T-helper 2 cell treated with Interferon-gamma antibody and Interleukin-4, amounts not matched to agents 5 μg/mL and 100 μg/mL, for 36 hours (primary cell): Measurements from ENCODE around the gene TANC1.

Source experiments
- DNase-seq: peaks from one replicate; pipeline ENCODE4 v3.0.0; 2021; ENCODE audit warnings: low spot score
- H3K27ac Mint-ChIP-seq: one replicate; pipeline ENCODE4 v1.8.0; 2021; ENCODE audit warnings: mild to moderate bottlenecking, mixed read lengths
- H3K27me3 Mint-ChIP-seq: one replicate; pipeline ENCODE4 v1.8.0; 2021; ENCODE audit warnings: low read depth, mixed read lengths
- H3K36me3 Mint-ChIP-seq: one replicate; pipeline ENCODE4 v1.8.0; 2021; ENCODE audit warnings: low read depth, mixed read lengths
- H3K4me1 Mint-ChIP-seq: one replicate; pipeline ENCODE4 v1.8.0; 2021; ENCODE audit warnings: low read depth, mixed read lengths
- H3K4me3 Mint-ChIP-seq: one replicate; pipeline ENCODE4 v1.8.0; 2022; ENCODE audit warnings: mild to moderate bottlenecking, moderate library complexity, mixed read lengths
- H3K9me3 Mint-ChIP-seq: one replicate; pipeline ENCODE4 v1.8.0; 2021; ENCODE audit warnings: mixed read lengths

The TANC1 gene

DNA sequence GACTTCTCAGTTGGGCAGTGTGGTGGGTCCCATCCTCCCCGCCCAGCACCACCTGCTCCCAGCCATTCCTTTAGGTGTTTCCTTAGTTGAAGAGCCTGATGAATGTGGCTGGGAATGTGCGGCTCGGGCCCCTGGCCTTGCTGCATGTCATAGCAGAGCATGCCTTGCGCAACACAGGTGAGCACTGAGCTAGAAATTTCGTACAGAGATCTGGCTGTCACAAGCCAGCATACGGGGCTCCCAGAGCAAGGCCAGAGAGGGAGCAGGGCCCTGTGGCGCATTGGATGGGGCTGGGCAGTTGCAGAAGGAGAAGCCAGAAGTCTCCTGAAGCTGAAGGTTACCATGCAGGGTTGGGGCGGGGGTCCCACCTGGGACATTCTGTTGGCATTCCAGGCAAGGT, 188.4 kb downstream of the TANC1 start:
- H3K27me3 Mint-ChIP-seq: no peaks in the 10 kb centered on the region
- no peaks in the 10 kb centered on the region for H3K9me3 Mint-ChIP-seq
- DNase-seq: no peak

DNA sequence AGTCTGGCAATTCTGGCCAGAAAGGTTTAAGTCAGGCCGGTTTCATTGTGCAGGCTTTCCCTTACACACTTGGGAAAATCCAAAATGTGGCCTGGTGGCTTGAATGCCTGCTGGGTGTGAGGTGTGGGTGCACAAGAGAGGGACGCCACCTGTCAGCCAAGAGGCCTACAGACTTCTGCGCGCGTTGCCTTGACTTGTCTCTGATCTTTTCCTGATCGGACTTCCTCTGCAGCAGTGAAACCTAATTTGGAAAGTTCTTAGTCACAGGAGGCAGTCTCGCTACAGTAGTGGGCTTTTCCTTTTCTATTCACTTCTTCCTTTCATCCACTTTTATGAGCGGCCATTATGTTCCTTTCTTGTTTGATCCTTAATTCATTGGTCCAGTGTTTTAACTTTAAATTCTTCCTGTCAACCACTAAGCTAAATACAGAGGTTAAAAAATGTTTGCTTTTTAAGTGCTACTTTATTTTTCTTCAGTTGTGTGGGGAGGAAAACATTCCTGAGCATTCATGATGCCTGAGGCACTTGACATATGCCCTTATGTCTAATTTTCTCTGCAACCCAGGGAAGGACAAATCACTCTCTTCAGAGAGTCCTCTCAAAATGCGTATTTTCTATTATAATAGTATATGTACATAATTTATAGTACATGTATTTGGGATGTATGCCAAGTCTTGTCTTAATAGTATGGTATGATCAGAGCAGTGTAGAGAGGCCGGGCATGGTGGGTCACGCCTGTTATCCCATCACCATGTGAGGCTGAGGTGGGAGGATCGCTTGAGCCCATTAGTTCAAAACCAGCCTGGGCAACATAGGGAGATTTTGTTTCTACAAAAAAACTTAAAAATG, 189.1 kb downstream of the TANC1 start:
- peaks cover 11% of the 10 kb centered on the region for H3K4me1 Mint-ChIP-seq
- H3K27me3 Mint-ChIP-seq: no peaks in the 10 kb centered on the region
- DNase-seq: no peak
- H3K9me3 Mint-ChIP-seq: no peaks in the 10 kb centered on the region
- no peaks in the 10 kb centered on the region for H3K36me3 Mint-ChIP-seq
- no peak overlapping the region for H3K27ac Mint-ChIP-seq
- no peak overlapping the region for H3K4me3 Mint-ChIP-seq

More for the DNA sequence above, 188.4 kb downstream of the TANC1 start:
- H3K27ac Mint-ChIP-seq: no peak overlapping the region
- H3K4me3 Mint-ChIP-seq: no peak overlapping the region
- H3K36me3 Mint-ChIP-seq: no peaks in the 10 kb centered on the region
- H3K4me1 Mint-ChIP-seq: peaks cover 11% of the 10 kb centered on the region

DNA sequence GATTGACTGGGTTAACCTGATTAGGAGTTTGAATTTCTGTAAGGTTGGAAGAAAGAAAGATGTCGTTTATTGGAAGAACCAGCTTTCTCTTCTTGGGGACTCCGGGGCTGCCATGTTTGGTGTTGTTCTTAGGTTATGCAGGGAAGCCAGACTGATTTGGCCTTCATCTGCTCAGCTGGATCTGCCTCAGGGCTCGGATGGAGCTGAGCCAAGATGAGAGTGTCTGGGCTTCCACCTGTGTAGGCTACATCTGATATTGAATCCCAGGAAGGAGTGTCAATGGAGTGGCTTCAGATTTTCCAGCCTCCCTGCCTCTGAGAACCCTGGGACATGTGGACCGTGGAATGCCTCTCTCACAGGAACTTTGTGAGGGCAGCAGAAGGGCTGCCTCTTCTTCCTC, 192.0 kb downstream of the TANC1 start:
- no peak overlapping the region for H3K4me3 Mint-ChIP-seq
- no peak overlapping the region for H3K27ac Mint-ChIP-seq
- no peak for DNase-seq
- H3K36me3 Mint-ChIP-seq: no peaks in the 10 kb centered on the region
- H3K4me1 Mint-ChIP-seq: peaks cover 5% of the 10 kb centered on the region
- no peaks in the 10 kb centered on the region for H3K27me3 Mint-ChIP-seq
- H3K9me3 Mint-ChIP-seq: no peaks in the 10 kb centered on the region

DNA sequence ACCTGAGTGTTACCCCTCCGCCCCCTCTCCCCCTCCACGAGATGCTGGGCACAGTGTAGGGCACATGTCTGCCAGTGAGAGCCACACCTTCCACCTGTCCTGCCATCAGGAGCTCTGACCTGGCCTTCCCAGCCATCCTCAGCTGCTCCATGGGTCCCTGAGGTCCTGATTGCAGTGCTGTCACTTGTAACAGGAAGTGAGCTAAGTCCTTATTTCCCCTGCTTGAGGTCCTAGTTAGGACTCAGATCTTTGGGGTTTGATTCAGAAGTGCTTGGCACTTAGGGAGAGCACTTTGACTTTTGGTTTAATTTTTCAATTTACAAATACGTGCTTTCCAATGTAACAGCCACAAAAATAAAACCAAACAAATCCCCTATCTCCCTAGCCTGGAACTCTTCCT, 192.5 kb downstream of the TANC1 start:
- no peaks in the 10 kb centered on the region for H3K36me3 Mint-ChIP-seq
- no peak overlapping the region for H3K4me3 Mint-ChIP-seq
- peaks cover 5% of the 10 kb centered on the region for H3K4me1 Mint-ChIP-seq
- no peaks in the 10 kb centered on the region for H3K27me3 Mint-ChIP-seq
- H3K27ac Mint-ChIP-seq: no peak overlapping the region
- DNase-seq: no peak
- no peaks in the 10 kb centered on the region for H3K9me3 Mint-ChIP-seq

DNA sequence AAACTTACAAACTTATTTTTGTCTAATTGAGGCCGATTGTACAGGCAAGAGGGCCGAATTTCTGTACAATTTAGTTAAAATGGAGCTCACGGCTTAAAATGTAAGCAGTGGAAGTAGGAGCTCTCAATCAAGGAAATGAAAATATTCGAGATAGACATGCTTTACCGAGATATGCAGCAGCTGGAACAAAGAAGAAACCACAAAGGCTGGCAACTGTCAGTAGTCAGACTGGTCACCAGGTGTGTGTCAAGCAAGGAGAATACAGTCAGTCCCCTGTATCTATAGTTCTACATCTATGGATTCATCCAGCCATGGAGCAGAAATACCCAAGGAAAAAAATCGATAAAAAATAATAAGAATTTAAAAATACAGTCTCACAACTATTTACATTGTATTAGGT, 195.5 kb downstream of the TANC1 start:
- no peak for DNase-seq
- no peaks in the 10 kb centered on the region for H3K36me3 Mint-ChIP-seq
- H3K4me1 Mint-ChIP-seq: no peaks in the 10 kb centered on the region
- no peaks in the 10 kb centered on the region for H3K27me3 Mint-ChIP-seq
- no peak overlapping the region for H3K4me3 Mint-ChIP-seq
- H3K9me3 Mint-ChIP-seq: no peaks in the 10 kb centered on the region
- H3K27ac Mint-ChIP-seq: no peak overlapping the region

DNA sequence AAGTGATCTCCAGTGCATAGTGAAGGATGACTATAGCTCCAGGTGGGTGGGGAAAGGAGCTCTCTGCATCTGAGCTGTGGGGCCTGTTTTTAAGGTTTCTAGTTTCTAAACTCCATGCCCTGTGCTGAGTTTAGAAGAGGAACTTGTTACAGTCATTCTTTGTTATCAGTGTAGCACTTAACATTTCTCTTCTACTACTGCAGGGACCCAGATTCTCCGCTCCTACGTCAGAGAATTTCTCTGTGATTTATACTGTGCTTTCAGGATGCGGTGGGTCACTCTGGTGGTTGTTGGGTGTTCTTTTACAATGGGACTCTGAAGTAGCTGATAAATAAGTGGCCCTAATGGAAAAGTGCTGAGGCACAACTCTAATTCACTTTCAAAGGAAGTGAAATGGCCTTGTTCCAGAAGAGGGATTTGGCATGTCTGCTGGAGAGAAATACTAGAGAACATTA, 196.0 kb downstream of the TANC1 start:
- Mint-ChIP-seq H3K9me3 (no peaks in the 10 kb centered on the region), H3K27me3 (no peaks in the 10 kb centered on the region), H3K4me1 (no peaks in the 10 kb centered on the region), H3K36me3 (no peaks in the 10 kb centered on the region), H3K27ac (no peak overlapping the region), H3K4me3 (no peak overlapping the region)
- DNase-seq: no peak

DNA sequence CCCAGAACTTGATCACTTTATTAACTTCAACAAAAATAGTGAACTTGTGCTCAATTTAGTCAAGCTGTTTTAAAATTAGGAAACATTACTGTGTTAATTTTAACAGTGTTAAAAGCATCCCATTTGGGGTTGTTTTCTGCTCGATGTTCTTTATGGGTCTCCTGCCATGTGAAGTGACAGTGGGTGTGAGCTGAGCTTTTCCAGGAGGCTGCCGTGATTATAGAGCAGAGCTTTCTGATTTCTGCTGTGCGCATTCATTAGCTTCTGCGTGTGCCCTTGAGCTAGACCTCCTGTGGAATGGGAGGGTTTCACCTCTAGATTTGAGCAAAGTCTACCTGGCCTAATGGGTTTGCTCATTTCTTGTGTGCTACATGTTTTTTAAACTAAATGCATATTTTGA, 196.6 kb downstream of the TANC1 start:
- Mint-ChIP-seq H3K4me3 (no peak overlapping the region), H3K36me3 (no peaks in the 10 kb centered on the region), H3K27ac (no peak overlapping the region), H3K27me3 (no peaks in the 10 kb centered on the region), H3K9me3 (no peaks in the 10 kb centered on the region), H3K4me1 (no peaks in the 10 kb centered on the region)
- no peak for DNase-seq

DNA sequence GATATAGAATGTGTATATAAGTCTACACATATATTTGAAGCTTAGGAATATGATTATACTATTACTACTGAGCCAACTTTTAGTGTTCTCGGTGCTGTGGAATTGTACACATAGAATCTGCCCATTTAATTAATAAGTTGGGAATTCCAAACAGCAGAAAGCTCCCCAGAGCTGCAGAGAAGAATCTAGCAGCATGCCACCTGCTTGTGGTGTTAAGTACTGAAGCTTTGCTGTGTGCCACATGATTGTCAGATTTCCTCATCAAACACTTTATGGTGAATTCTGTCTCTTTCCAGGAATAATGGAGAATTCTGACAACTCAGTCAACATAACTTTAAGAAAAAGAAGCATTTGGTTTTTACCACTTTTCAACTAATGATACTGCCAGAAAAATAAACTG, 200.3 kb downstream of the TANC1 start:
- no peak for DNase-seq
- H3K27ac Mint-ChIP-seq: no peak overlapping the region

DNA sequence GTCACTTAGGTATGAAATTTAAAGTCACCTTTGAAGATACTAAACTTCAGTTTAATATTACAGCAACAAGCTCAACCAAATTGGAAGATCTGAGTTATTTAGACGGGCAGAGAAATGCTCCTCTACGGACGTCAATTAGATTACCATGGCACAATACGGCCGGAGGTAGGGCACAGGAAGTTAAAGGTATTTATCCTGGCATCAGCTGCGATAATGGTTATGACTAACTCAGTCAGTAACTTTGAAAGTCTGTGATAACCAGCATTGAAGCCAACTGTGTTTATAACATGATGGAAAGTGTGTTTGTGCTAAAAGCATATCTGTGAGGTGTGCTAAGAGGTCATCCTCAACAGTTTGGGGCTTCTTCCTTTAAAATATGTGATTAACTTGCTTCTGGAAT, 200.7 kb downstream of the TANC1 start:
- Mint-ChIP-seq H3K27me3 (no peaks in the 10 kb centered on the region), H3K4me1 (no peaks in the 10 kb centered on the region), H3K9me3 (no peaks in the 10 kb centered on the region), H3K4me3 (no peak overlapping the region), H3K27ac (no peak overlapping the region), H3K36me3 (no peaks in the 10 kb centered on the region)
- no peak for DNase-seq

More for the DNA sequence above, 200.3 kb downstream of the TANC1 start:
- Mint-ChIP-seq H3K4me3 (no peak overlapping the region), H3K27me3 (no peaks in the 10 kb centered on the region), H3K9me3 (no peaks in the 10 kb centered on the region), H3K36me3 (no peaks in the 10 kb centered on the region), H3K4me1 (no peaks in the 10 kb centered on the region)

DNA sequence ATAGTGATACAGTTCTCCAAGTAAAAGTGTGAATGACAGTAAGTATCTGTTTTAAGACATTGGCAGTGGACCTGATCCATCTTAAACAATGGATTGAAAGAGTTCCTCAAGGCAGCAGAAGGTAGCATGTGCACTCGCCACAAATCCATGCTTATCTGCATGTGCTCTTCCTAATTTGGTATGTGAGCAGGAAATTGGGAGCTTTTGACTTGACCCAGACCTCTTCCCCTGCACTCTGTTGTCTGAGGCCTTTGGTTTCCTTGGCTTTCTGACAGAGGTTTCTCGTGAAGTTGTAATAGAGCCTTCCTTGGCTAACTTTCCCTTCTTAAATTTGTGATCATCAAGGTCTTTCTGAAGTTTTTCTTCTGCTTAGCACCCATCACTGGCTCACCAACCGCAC, 204.0 kb downstream of the TANC1 start:
- no peak overlapping the region for H3K27ac Mint-ChIP-seq

DNA sequence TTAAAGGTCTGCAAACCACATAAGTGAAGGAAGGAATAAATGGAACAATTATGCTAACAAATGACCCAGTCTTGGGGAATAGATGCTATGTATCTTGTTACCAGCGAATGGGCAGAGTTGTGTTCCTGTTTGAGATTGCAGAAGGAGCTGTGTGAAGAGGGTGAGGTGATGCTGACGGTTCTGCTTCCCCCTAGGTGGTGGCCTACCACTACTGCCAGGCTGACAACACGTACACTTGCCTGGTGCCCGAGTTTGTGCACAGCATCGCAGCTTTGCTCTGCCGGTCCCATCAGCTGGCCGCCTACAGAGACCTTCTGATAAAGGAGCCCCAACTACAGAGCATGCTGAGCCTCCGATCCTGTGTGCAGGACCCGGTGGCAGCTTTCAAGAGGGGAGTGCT, 206.3 kb downstream of the TANC1 start:
- Mint-ChIP-seq H3K4me3 (no peak overlapping the region), H3K27ac (no peak overlapping the region), H3K36me3 (no peaks in the 10 kb centered on the region), H3K4me1 (no peaks in the 10 kb centered on the region), H3K27me3 (no peaks in the 10 kb centered on the region), H3K9me3 (no peaks in the 10 kb centered on the region)
- DNase-seq: no peak

More for the DNA sequence above, 204.0 kb downstream of the TANC1 start:
- Mint-ChIP-seq H3K4me1 (no peaks in the 10 kb centered on the region), H3K36me3 (no peaks in the 10 kb centered on the region), H3K4me3 (no peak overlapping the region), H3K27me3 (no peaks in the 10 kb centered on the region), H3K9me3 (no peaks in the 10 kb centered on the region)
- no peak for DNase-seq

DNA sequence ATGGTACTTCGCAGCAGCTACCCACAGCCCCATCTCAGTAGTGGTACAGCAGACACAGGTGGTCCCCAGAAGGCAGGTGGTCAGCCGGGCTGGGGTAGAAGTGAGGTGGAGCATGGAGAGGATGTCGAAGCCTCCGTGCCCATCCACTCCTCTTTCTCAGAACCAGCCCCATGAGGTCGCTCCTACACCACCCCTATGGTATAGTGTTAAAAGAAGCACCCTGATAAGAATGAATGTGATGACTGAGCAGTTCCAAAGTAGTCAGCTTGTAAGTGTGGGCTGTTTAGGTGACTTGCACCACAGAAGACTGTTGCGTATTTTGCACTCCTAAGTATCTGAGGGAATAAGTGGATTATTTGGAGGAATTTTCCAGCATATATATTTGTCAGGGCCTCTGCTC, 206.7 kb downstream of the TANC1 start:
- no peak overlapping the region for H3K27ac Mint-ChIP-seq
- H3K9me3 Mint-ChIP-seq: no peaks in the 10 kb centered on the region
- no peaks in the 10 kb centered on the region for H3K27me3 Mint-ChIP-seq
- H3K36me3 Mint-ChIP-seq: no peaks in the 10 kb centered on the region
- no peak overlapping the region for H3K4me3 Mint-ChIP-seq
- no peak for DNase-seq
- no peaks in the 10 kb centered on the region for H3K4me1 Mint-ChIP-seq

DNA sequence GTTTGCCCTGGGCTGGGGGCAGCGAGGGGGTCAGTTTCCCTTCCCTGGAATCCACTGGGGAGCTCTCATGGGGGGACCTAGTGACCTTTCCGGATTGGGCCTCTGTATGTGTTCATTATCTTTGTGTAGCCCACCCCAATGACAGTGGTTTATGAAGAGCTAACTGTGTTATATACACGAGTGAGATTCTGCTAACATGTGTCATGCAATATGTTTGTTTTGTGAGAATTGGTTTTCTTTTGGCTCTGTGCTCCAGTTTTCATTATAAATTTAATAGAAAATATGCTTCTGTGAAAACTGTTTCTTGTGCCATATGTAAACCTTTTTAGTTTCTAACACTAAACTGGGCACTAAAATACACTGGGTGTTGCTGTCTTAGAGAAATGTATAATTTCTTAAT, 207.5 kb downstream of the TANC1 start:
- Mint-ChIP-seq H3K27me3 (no peaks in the 10 kb centered on the region), H3K9me3 (no peaks in the 10 kb centered on the region), H3K36me3 (no peaks in the 10 kb centered on the region)

DNA sequence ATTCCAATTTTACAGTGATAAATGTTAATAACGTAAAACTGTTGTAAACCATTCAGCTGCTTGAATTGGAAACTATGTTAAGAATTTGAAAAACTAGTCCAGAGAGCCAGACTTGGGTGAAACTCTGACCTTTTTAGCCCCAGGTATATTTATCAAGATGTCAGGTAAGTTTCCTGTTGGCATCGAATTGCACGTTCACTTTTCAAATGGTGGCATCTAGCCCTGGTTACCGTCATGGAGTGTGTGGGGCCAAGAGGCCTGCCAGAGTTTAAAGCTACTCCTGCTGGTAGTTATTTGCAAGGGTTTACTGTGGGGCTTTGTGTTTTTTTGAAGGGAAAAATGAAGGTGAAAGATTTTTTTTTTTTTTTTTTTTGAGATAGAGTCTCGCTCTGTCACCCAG, 208.1 kb downstream of the TANC1 start:
- Mint-ChIP-seq H3K9me3 (no peaks in the 10 kb centered on the region), H3K27me3 (no peaks in the 10 kb centered on the region), H3K36me3 (no peaks in the 10 kb centered on the region), H3K4me1 (no peaks in the 10 kb centered on the region), H3K4me3 (no peak overlapping the region), H3K27ac (no peak overlapping the region)
- no peak for DNase-seq

More for the DNA sequence above, 207.5 kb downstream of the TANC1 start:
- Mint-ChIP-seq H3K27ac (no peak overlapping the region), H3K4me3 (no peak overlapping the region), H3K4me1 (no peaks in the 10 kb centered on the region)
- DNase-seq: no peak

DNA sequence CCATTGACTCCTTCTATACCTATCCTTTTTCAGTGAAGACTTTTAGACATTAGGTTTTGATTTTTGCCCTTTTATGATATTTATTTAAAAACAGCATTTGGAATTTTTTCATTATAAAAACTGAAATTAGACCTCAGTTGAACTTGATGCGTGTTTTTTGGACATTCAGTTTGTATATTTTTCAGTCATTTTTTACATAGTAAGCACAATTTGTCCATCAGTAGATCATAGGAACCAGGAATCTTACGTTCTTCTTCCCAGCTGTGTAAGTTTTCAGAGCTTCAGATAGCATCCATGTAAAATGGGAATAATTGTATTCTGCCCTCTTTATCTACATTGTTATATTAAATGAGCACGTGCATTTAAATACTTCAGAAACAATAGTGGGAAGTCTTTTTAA, 208.9 kb downstream of the TANC1 start:
- no peak overlapping the region for H3K4me3 Mint-ChIP-seq
- H3K9me3 Mint-ChIP-seq: no peaks in the 10 kb centered on the region
- no peak for DNase-seq
- H3K27me3 Mint-ChIP-seq: no peaks in the 10 kb centered on the region
- no peaks in the 10 kb centered on the region for H3K4me1 Mint-ChIP-seq
- no peak overlapping the region for H3K27ac Mint-ChIP-seq
- no peaks in the 10 kb centered on the region for H3K36me3 Mint-ChIP-seq
